Activated CD8-positive, alpha-beta T cell treated with anti-CD3 and anti-CD28 coated beads, Interleukin-2, amount 10 ng/mL, durations not matched to agents 7 days and 5 days (primary cell): ENCODE measurements around the gene HHAT. TPM values are rescaled to one million over a fixed set of nuclear protein-coding genes. Genes with fewer than 3 reads are reported as not detected.

Experiments
- ATAC-seq: fragments of 150-1000 bp; cut with Tn5 transposase; one replicate; pipeline ENCODE4 v1.10.0; 2021; ENCODE audit warnings: moderate library complexity
- CTCF ChIA-PET: fragments of 350-600 bp; sonication (Branson Sonifier 250); formaldehyde crosslinking; loops from one replicate; lab custom pipeline; 2021; ENCODE audit warnings: antibody characterized with exemption; lab: Charles Lee
- POLR2A ChIA-PET: fragments of 350-600 bp; sonication (Branson Sonifier 250); formaldehyde crosslinking; loops from one replicate; lab custom pipeline; 2021; ENCODE audit warnings: antibody characterized with exemption; lab: Charles Lee
- DNase-seq: peaks from one replicate; pipeline ENCODE4 v3.0.0-alpha.2; 2020
- H3K27ac Mint-ChIP-seq: one replicate; pipeline ENCODE4 v1.8.0; 2021; ENCODE audit warnings: mild to moderate bottlenecking, mixed read lengths
- H3K27me3 Mint-ChIP-seq: one replicate; pipeline ENCODE4 v1.8.0; 2021; ENCODE audit warnings: low read depth, mixed read lengths
- H3K36me3 Mint-ChIP-seq: one replicate; pipeline ENCODE4 v1.8.0; 2021; ENCODE audit warnings: low read depth, mixed read lengths
- H3K4me1 Mint-ChIP-seq: one replicate; pipeline ENCODE4 v1.8.0; 2021; ENCODE audit warnings: low read depth, mixed read lengths
- H3K4me3 Mint-ChIP-seq: one replicate; pipeline ENCODE4 v1.8.0; 2021; ENCODE audit warnings: mild to moderate bottlenecking, mixed read lengths
- H3K9me3 Mint-ChIP-seq: one replicate; pipeline ENCODE4 v1.8.0; 2022; ENCODE audit warnings: mixed read lengths; ENCODE audit not compliant: insufficient read depth
- total RNA-seq, 2 experiments: library from RNA; stranded (reverse); gene quantifications; one replicate each; pipeline ENCODE4 v1.2.3, GENCODE V29; 2021

The HHAT gene
- total RNA-seq, 2 experiments from 2014 or later = 0.71 to 0.94 TPM

DNA sequence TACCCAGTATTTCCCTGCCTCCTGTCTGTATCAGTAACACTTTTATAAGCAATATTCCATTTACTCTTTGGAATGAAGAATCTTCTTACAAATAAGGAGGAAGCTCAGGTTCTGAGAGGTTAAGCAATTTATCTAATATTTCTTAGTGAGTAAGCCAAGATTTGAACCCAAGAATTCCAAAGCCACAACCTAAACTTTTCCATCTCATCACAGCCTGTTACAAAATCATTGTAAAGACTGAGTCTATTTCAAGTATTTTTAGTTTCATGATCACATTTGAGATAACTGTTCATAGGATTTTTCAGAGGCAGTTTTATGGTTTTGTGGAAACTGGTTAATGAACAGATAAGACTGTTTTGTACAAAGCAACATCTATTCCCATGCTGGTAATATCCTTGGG, 29.8 kb upstream of the HHAT start:
- ChIA-PET CTCF (interaction anchor here (0.7 kb wide), 1 partner anchor 12 kb away, joined by 3 read pairs; no protein-coding TSS in a partner anchor), POLR2A (no interaction called here)

DNA sequence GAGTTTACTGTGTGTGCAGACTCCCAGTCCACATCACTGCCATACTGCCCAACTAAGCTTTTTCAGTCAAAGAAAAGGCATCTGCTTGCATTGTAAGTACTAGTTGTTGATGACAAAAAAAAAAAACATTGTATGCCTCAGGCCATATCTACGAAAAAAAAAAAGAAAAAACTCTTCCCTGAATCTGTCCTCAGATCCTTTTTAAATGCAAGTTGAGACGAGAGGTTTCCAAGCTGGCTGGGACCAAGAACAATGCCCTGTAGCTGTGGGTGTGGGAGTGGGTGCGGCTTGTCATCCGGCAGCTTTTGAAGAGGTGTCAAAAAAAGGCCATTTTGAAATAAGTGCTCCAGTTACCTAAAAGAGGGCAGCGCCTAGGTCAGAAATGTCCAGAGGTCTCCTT, 29.2 kb upstream of the HHAT start:
- peaks cover 8% of the 10 kb centered on the region for H3K27me3 Mint-ChIP-seq
- H3K4me3 Mint-ChIP-seq = no peak overlapping the region
- H3K4me1 Mint-ChIP-seq = no peaks in the 10 kb centered on the region
- H3K9me3 Mint-ChIP-seq = no peaks in the 10 kb centered on the region
- ATAC-seq (no peak), DNase-seq (no peak)
- no peaks in the 10 kb centered on the region for H3K36me3 Mint-ChIP-seq
- ChIA-PET CTCF (interaction anchor here (0.6 to 0.7 kb wide), 3 partner anchors 11 to 75 kb away, joined by 3 read pairs; no protein-coding TSS in a partner anchor), POLR2A (interaction anchor here (0.6 kb wide), 1 partner anchor 101 kb away, joined by 6 read pairs; no protein-coding TSS in a partner anchor)
- no peak overlapping the region for H3K27ac Mint-ChIP-seq

More for the DNA sequence above, 29.8 kb upstream of the HHAT start:
- Mint-ChIP-seq H3K4me3 (no peak overlapping the region), H3K27me3 (peaks cover 8% of the 10 kb centered on the region), H3K4me1 (no peaks in the 10 kb centered on the region), H3K36me3 (no peaks in the 10 kb centered on the region), H3K9me3 (no peaks in the 10 kb centered on the region), H3K27ac (no peak overlapping the region)
- DNase-seq (no peak), ATAC-seq (no peak)

DNA sequence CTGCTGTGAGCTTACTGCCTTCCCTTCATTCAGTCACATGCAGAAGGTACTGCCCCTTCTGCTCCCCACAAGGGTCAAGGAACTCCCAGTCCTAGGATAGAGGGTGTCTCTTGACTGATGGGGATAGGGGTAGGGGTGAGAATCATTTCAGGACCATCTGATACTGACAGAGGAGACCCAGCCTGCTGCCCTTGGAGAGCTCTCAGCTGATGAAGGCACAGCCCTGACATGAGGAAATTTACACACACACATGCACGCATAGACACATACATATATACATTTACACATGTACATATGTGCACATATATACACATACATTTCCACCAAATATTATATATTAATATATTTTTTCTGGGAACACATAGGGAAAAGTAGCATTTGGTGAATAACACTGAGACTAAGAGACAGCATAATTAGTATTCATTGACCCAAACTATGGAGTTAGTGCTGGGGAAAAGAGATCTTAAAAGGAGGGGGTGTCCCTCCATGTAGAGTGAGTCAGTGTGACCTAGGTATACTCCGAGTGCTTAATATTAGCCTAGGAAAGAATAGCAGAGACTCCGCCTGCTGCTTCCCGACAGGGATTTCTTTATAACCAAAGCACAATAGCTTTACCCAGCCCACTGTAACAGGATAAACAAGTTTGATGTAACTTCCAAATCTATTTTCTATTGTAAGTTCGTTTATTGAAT, 27.6 kb upstream of the HHAT start:
- no peak overlapping the region for H3K4me3 Mint-ChIP-seq
- POLR2A ChIA-PET = no interaction called here
- peaks cover 5% of the 10 kb centered on the region for H3K27me3 Mint-ChIP-seq
- H3K36me3 Mint-ChIP-seq = no peaks in the 10 kb centered on the region
- DNase-seq = no peak
- H3K27ac Mint-ChIP-seq = no peak overlapping the region
- H3K9me3 Mint-ChIP-seq = no peaks in the 10 kb centered on the region
- CTCF ChIA-PET = interaction anchor here (0.9 to 1.8 kb wide), 2 partner anchors 10 to 441 kb away, joined by 3 to 4 read pairs; no protein-coding TSS in a partner anchor
- H3K4me1 Mint-ChIP-seq = no peaks in the 10 kb centered on the region
- ATAC-seq = no peak

DNA sequence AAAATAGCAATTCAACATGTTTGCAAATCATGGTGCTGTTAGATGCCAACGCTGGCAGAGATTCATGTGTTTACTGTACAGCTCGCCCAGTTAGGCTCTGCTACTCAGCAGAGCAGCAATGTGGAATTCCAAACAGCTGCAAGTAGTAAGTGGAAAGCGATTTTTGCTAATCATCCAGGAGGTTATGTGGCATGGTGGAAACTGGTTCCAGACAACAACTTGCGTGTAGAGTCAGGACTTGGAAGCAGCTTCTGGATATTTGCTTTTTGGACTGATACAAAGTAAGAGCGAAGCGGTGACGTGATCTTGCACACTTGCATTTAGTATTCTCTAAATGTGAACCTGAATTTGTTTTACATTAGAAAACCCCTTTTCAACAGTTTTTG, 27.1 kb upstream of the HHAT start:
- DNase-seq (no peak), ATAC-seq (no peak)
- H3K9me3 Mint-ChIP-seq = no peaks in the 10 kb centered on the region
- H3K4me1 Mint-ChIP-seq = no peaks in the 10 kb centered on the region
- H3K36me3 Mint-ChIP-seq = no peaks in the 10 kb centered on the region
- H3K4me3 Mint-ChIP-seq = no peak overlapping the region
- CTCF ChIA-PET = interaction anchor here (0.9 to 1.8 kb wide), 2 partner anchors 9 to 441 kb away, joined by 3 to 4 read pairs; no protein-coding TSS in a partner anchor
- H3K27ac Mint-ChIP-seq = no peak overlapping the region
- peaks cover 5% of the 10 kb centered on the region for H3K27me3 Mint-ChIP-seq
- POLR2A ChIA-PET = no interaction called here

DNA sequence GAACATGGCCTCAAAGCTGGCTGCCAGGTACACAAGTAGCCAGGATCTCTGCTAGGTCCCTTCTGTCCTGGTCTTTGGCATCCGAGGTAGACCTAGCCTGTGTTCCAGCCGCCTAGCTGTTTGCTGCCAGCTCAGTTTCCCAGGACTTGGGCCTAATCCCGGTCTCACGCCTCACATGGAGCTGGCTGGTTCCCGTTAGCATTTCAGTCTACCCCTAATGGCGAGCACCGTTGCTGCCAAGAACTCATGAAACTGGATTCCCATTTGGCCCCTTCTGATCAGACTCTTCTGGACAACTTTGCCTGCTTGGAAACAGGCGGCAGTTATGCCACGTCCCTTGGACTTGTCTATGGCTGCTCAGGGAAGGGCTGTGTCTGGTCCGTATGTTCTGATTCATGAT, 26.2 kb upstream of the HHAT start:
- peaks cover 6% of the 10 kb centered on the region for H3K27me3 Mint-ChIP-seq
- no peaks in the 10 kb centered on the region for H3K9me3 Mint-ChIP-seq
- ATAC-seq (no peak), DNase-seq (no peak)
- CTCF ChIA-PET = interaction anchor here (1.8 kb wide), 1 partner anchor 442 kb away, joined by 4 read pairs; no protein-coding TSS in a partner anchor
- no peak overlapping the region for H3K27ac Mint-ChIP-seq
- no peaks in the 10 kb centered on the region for H3K36me3 Mint-ChIP-seq
- POLR2A ChIA-PET = no interaction called here
- no peak overlapping the region for H3K4me3 Mint-ChIP-seq
- no peaks in the 10 kb centered on the region for H3K4me1 Mint-ChIP-seq

DNA sequence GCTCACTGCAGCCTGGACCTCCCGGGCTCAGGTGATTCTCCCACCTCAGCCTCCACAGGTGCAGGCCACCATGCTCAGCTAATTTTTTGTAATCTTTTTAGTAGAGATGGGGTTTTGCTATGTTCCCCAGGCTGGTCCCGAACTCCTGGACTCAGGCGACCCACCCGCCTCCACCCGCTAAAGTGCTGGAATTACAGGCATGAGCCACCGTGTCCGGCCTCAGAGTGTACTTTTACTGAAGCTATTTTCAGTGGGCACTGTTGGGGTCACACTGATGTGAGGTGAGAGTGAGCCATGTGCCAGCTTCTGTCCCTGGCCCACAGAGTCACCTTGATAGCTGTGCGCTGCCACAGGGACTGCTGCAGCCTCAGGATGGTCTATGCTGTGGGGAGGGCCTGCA, 25.3 kb upstream of the HHAT start:
- no peaks in the 10 kb centered on the region for H3K4me1 Mint-ChIP-seq
- DNase-seq = no peak
- H3K27me3 Mint-ChIP-seq = peaks cover 4% of the 10 kb centered on the region
- no peaks in the 10 kb centered on the region for H3K9me3 Mint-ChIP-seq
- ATAC-seq = no peak
- CTCF ChIA-PET = no interaction called here
- POLR2A ChIA-PET = no interaction called here
- H3K27ac Mint-ChIP-seq = no peak overlapping the region
- H3K4me3 Mint-ChIP-seq = no peak overlapping the region
- no peaks in the 10 kb centered on the region for H3K36me3 Mint-ChIP-seq

DNA sequence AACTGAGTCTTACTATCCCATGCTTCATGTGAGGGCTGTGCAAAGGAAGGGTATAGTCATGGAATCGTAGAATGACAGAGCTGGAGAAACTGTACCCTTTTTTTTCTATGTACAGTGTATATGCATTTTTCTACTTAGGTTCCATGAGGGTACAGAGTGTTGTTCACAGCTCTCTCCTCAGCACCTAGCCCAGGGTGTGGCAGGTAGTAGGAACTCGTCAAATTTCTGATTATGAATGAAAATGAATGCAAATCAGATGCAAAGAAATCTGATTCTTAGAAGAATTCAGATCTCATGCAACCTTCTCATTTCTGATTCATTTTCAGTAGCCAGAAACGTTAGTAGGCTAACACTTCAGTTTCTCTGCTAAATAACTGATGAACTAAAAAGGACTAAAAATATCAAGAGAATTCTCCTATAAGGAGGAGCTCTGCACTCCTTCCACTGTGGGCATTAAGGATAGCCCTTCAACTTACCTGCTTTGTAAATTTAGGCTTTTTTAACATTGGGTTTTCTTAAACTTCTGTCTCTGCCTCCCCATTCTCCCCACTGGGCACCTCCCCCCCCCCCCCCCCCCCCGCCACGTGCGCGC, 18.0 kb upstream of the HHAT start:
- Mint-ChIP-seq H3K9me3 (no peaks in the 10 kb centered on the region), H3K4me1 (peaks cover 6% of the 10 kb centered on the region), H3K4me3 (peak overlapping the region; percentile 57), H3K27ac (no peak overlapping the region), H3K27me3 (peaks cover 28% of the 10 kb centered on the region), H3K36me3 (no peaks in the 10 kb centered on the region)
- ChIA-PET CTCF (interaction anchor here (0.6 to 4.3 kb wide), 8 partner anchors 9 to 487 kb away, joined by 3 to 22 read pairs (median 3); no protein-coding TSS in a partner anchor), POLR2A (no interaction called here)
- ATAC-seq = no peak
- DNase-seq = no peak

DNA sequence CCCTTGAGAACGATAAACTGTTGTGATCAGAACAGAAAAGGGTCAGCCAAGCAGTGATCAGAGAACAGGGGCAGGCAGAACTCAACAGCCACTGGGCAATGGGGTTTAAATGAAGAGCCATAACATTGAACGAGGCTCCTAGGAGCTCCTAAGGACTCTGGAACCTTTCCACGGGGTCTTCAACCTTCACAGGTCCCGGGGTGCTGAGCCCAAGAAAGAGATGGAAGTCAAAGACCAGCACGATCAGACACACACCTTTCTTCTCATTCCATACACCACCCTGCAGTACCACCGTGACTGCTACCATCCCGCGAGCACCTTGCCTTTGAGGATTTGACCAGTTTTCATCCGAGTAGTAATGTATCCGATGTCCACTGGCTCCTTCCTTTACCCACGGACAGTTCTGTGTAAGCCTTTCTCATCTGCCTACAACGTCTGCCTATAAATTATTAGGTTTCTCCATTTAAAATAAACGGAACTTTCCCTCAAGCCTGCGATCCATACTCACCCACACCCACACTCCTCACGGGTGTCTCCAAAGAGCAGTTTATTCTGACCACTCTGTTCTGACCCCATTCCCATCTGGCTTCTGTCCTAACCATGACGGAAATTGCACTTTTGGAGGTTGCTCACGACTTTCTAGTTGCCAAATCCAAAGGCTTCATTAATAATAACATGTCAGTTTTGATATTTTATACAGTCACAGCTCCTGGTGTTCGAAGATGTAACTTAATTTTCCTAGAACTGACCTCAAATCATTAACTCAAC, 16.8 kb upstream of the HHAT start:
- ChIA-PET CTCF (interaction anchor here (0.9 to 4.3 kb wide), 7 partner anchors 9 to 462 kb away, joined by 3 to 22 read pairs (median 4); no protein-coding TSS in a partner anchor), POLR2A (no interaction called here)
- no peaks in the 10 kb centered on the region for H3K9me3 Mint-ChIP-seq
- peaks cover 33% of the 10 kb centered on the region for H3K27me3 Mint-ChIP-seq
- H3K27ac Mint-ChIP-seq = no peak overlapping the region
- ATAC-seq (no peak), DNase-seq (no peak)
- H3K36me3 Mint-ChIP-seq = no peaks in the 10 kb centered on the region
- peaks cover 6% of the 10 kb centered on the region for H3K4me1 Mint-ChIP-seq
- H3K4me3 Mint-ChIP-seq = no peak overlapping the region

DNA sequence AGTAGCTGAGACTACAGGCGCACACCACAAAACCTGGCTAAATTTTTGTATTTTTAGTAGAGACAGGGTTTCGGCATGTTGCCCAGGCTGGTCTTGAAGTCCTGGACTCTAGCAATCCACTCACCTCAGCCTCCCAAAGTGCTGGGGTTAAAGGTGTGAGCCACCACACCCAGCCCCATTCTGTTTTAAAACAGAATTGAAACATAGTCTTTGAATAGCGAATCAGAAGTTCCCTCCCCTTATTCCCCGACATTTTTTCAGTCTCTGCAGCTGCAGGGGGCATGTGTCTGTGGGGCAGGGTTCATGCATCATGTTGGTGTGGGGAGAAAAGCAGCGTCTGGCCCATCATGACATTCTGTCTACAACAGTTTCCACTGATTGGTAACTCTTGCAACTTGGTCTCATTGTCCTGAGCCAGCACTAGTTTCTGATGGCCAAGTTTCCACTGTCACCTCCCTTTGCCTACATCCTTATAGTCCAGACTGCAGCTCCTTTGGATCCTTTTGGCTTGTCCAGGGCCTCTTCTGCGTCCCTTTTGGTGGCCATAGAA, 15.6 kb upstream of the HHAT start:
- Mint-ChIP-seq H3K4me1 (peaks cover 6% of the 10 kb centered on the region), H3K4me3 (no peak overlapping the region), H3K9me3 (no peaks in the 10 kb centered on the region), H3K27me3 (peaks cover 37% of the 10 kb centered on the region), H3K27ac (no peak overlapping the region), H3K36me3 (no peaks in the 10 kb centered on the region)
- CTCF ChIA-PET = interaction anchor here (0.9 to 2.2 kb wide), 4 partner anchors 20 to 171 kb away, joined by 3 to 5 read pairs (median 4); no protein-coding TSS in a partner anchor
- ATAC-seq = no peak
- POLR2A ChIA-PET = no interaction called here
- no peak for DNase-seq

DNA sequence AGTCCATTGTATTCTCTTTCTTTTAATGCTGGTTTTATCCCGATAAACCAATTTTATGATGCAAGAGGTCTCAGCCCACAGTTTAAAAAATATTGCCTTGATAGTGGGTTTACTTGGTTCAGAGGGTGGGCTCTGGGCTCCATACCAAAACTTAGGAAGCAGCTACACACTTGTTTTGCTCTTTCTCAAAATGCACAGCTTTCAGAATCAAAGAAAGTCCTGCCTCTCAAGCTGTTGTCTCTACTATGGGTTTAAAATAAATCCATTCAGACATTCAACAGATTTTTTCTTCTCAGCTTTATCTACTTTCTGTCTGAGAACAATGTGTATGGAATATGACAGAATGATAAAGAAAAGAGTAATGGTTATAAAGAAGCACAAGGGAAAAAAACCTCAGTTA, 14.8 kb upstream of the HHAT start:
- Mint-ChIP-seq H3K4me1 (peaks cover 6% of the 10 kb centered on the region), H3K4me3 (no peak overlapping the region), H3K27ac (no peak overlapping the region), H3K9me3 (no peaks in the 10 kb centered on the region), H3K27me3 (peaks cover 45% of the 10 kb centered on the region), H3K36me3 (no peaks in the 10 kb centered on the region)
- ChIA-PET POLR2A (no interaction called here), CTCF (interaction anchor here (1.2 kb wide), 1 partner anchor 86 kb away, joined by 3 read pairs; no protein-coding TSS in a partner anchor)
- ATAC-seq = no peak
- DNase-seq = no peak

DNA sequence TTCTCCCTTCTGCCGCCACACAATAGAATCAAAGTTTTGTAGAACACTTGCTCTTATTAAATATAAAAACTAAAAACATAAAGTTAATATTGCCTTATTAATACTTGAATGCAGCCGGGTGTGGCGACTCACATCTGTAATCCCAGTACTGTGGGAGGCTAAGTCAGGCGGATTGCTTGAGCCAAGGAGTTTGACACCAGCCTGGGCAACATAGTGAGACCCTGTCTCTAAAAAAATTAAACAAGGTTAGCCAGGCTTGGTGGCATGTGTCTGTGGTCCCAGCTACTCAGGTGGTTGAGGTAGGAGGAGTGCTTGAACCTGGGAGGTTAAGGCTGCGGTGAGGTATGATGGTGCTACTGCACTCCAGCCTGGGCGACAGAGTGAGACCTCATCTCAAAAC, 13.2 kb upstream of the HHAT start:
- Mint-ChIP-seq H3K4me3 (no peak overlapping the region), H3K4me1 (peaks cover 6% of the 10 kb centered on the region), H3K27ac (no peak overlapping the region), H3K27me3 (peaks cover 34% of the 10 kb centered on the region), H3K9me3 (no peaks in the 10 kb centered on the region), H3K36me3 (no peaks in the 10 kb centered on the region)
- no peak for ATAC-seq
- CTCF ChIA-PET = no interaction called here
- DNase-seq = no peak
- POLR2A ChIA-PET = no interaction called here
